Adrenal gland (tissue), 5 donors: ENCODE measurements around the gene TATDN2.

Source experiments
- CTCF ChIP-seq, 6 experiments: fragments of 450-650 bp in 4 of 6; fragments of 200-600 bp in 2 of 6; sonication (generic) in 1 of 6; IDR thresholded peaks; 1 replicate in 5 of 6; 2 replicates in 1 of 6; pipeline versions ENCODE4 v1.5.1 to v1.8.0; 2016 to 2021; ENCODE audit warnings: antibody characterized with exemption in 6 of 6, mild to moderate bottlenecking in 2 of 6, moderate library complexity in 1 of 6
- POLR2A ChIP-seq, 2 donors: fragments of 450-650 bp; IDR thresholded peaks; one replicate each; pipeline ENCODE4 v1.6.1; 2017; ENCODE audit warnings: antibody characterized with exemption in 2 of 2, mild to moderate bottlenecking in 2 of 2, moderate library complexity in 1 of 2
- donor health status: DM: no; HTN: no; CAD: no.

DNA sequence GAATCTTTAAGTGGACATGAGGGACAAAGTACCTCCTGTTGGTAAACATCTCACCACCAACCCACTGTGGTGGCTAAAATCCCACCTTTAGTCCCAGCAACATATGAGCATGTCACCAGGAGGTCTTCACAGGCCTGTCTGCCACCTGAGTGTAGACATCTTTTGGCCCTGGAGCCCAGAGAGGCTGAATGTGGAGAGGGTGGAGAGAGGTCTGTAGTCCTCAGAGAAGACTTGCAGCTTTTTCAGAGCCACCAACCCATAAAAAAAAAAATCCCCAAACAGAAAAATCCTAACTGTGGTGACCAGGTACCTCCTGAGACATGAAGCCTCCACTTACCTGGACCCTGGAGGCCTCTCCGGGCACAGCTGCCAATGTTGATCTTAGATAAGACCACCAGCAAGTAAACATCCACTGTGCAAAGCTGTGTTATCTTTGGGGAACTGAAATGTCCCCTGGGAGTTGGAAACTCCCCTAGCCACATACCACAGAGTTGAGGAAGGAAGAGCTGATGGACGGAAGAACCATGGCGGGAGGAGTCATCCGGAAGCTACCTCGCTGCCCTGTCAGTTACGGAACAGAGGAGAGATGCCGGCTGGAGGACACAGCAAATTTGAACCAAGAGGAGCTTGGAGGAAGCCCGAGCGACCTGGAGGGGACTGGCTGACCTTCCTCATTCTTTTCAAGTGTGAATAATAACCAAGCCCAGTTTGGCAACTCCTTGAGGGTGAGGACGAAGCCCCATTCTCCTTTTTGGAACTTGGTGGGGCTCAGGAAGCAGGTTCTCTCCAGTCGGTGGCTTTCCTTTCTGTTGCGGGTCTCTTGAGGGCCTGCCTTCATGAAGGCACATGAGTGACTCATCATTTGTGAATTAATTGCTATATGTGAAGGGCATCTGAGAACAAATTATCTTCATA is 44.5 kb downstream of the TATDN2 start, which contains the start of gene GHRL:
- TF ChIP-seq POLR2A (IDR thresholded peaks at IDR 0.05) (no peak), CTCF (IDR thresholded peaks at IDR 0.05) (no peak)
